ENCODE data around the gene PDE4D.

PDE4D gene

GRCh38 chr5:59346982-59347381 lies 546.5 kb downstream of the PDE4D start:
- H3K4me2 ChIP-seq (ENCODE audit: low read length), result no peak overlapping the region
- no peaks in the 10 kb centered on the region for H3K4me1 ChIP-seq (ENCODE audit: control insufficient read depth, insufficient read depth, low read length)
- no peak overlapping the region for H3K4me3 ChIP-seq (ENCODE audit: low read length)
- no peaks in the 10 kb centered on the region for H3K27me3 ChIP-seq (ENCODE audit: control insufficient read depth, insufficient read depth, low read length)
- H3K9ac ChIP-seq (ENCODE audit: low read depth, low read length), result no peak overlapping the region
- H3K36me3 ChIP-seq (ENCODE audit: insufficient read depth, low read length), result no peaks in the 10 kb centered on the region
- H3K9me3 ChIP-seq (replicated peaks; ENCODE audit: low read length), result no peaks in the 10 kb centered on the region

GRCh38 chr5:59346514-59346913 lies 547.0 kb downstream of the PDE4D start:
- H3K4me2 ChIP-seq (ENCODE audit: low read length), result no peak overlapping the region
- H3K9ac ChIP-seq (ENCODE audit: low read depth, low read length), result no peak overlapping the region
- no peak overlapping the region for H3K4me3 ChIP-seq (ENCODE audit: low read length)
- no peaks in the 10 kb centered on the region for H3K36me3 ChIP-seq (ENCODE audit: insufficient read depth, low read length)
- no peaks in the 10 kb centered on the region for H3K9me3 ChIP-seq (replicated peaks; ENCODE audit: low read length)
- no peaks in the 10 kb centered on the region for H3K27me3 ChIP-seq (ENCODE audit: control insufficient read depth, insufficient read depth, low read length)
- no peaks in the 10 kb centered on the region for H3K4me1 ChIP-seq (ENCODE audit: control insufficient read depth, insufficient read depth, low read length)

DNA sequence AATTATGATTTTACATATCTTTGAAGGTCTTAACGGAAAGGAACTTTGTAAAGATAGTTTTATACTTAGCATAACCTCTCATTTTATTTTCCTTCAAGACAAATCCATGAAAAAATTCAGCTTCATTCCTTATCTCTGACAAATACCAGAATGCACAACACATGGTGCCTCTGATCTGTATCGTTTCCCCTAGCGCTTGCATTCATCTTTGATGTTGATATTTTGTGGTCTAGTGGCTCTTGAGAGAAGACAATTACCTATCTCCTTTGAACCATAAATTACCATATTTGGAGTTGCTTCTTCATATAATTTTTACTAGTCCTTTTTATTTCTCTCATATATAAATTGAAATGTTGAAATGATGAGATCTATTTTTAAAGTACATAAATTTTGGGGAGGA lies 551.3 kb downstream of the PDE4D start:
- H3K9me3 ChIP-seq (replicated peaks; ENCODE audit: low read length), result no peaks in the 10 kb centered on the region
- no peak overlapping the region for H3K9ac ChIP-seq (ENCODE audit: low read depth, low read length)
- no peaks in the 10 kb centered on the region for H3K4me1 ChIP-seq (ENCODE audit: control insufficient read depth, insufficient read depth, low read length)
- no peaks in the 10 kb centered on the region for H3K36me3 ChIP-seq (ENCODE audit: insufficient read depth, low read length)
- H3K27me3 ChIP-seq (ENCODE audit: control insufficient read depth, insufficient read depth, low read length), result no peaks in the 10 kb centered on the region
- H3K4me3 ChIP-seq (ENCODE audit: low read length), result no peak overlapping the region
- H3K4me2 ChIP-seq (ENCODE audit: low read length), result no peak overlapping the region

- no peak overlapping the region for H3K4me2 ChIP-seq (ENCODE audit: low read length)
- no peak overlapping the region for H3K4me3 ChIP-seq (ENCODE audit: low read length)
These were observed 551.8 kb downstream of the PDE4D start for GRCh38 chr5:59341760-59342159.

GRCh38 chr5:59341155-59341554 lies 552.4 kb downstream of the PDE4D start:
- H3K27me3 ChIP-seq (ENCODE audit: control insufficient read depth, insufficient read depth, low read length), result no peaks in the 10 kb centered on the region
- H3K4me2 ChIP-seq (ENCODE audit: low read length), result no peak overlapping the region
- H3K36me3 ChIP-seq (ENCODE audit: insufficient read depth, low read length), result no peaks in the 10 kb centered on the region
- H3K9me3 ChIP-seq (replicated peaks; ENCODE audit: low read length), result no peaks in the 10 kb centered on the region
- H3K4me1 ChIP-seq (ENCODE audit: control insufficient read depth, insufficient read depth, low read length), result no peaks in the 10 kb centered on the region
- H3K4me3 ChIP-seq (ENCODE audit: low read length), result no peak overlapping the region
- no peak overlapping the region for H3K9ac ChIP-seq (ENCODE audit: low read depth, low read length)

More at GRCh38 chr5:59341760-59342159, 551.8 kb downstream of the PDE4D start:
- Histone ChIP-seq H3K9me3 (replicated peaks; ENCODE audit: low read length) (no peaks in the 10 kb centered on the region), H3K27me3 (ENCODE audit: control insufficient read depth, insufficient read depth, low read length) (no peaks in the 10 kb centered on the region), H3K4me1 (ENCODE audit: control insufficient read depth, insufficient read depth, low read length) (no peaks in the 10 kb centered on the region), H3K36me3 (ENCODE audit: insufficient read depth, low read length) (no peaks in the 10 kb centered on the region), H3K9ac (ENCODE audit: low read depth, low read length) (no peak overlapping the region)

DNA sequence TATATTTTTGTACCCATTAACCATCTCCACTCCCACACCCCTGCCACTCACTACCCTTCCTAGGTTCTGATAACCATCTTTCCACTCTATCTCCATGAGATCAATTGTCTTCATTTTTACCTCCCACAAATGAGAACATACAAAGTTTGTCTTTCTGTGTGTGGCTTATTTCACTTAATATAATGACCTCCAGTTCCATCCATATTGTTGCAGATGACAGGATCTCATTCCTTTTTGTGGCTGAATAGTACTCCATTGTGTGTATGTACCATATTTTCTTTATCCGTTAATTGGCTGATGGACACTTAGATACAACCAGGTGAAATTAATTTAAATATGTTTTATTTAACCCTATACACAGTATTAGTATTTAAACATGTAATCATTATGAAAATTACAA lies 552.9 kb downstream of the PDE4D start:
- Histone ChIP-seq H3K4me3 (ENCODE audit: low read length) (no peak overlapping the region), H3K27me3 (ENCODE audit: control insufficient read depth, insufficient read depth, low read length) (no peaks in the 10 kb centered on the region), H3K4me1 (ENCODE audit: control insufficient read depth, insufficient read depth, low read length) (no peaks in the 10 kb centered on the region), H3K9ac (ENCODE audit: low read depth, low read length) (no peak overlapping the region), H3K36me3 (ENCODE audit: insufficient read depth, low read length) (no peaks in the 10 kb centered on the region), H3K4me2 (ENCODE audit: low read length) (no peak overlapping the region), H3K9me3 (replicated peaks; ENCODE audit: low read length) (no peaks in the 10 kb centered on the region)

GRCh38 chr5:59337240-59337639 lies 556.3 kb downstream of the PDE4D start:
- Histone ChIP-seq H3K4me3 (ENCODE audit: low read length) (no peak overlapping the region), H3K36me3 (ENCODE audit: insufficient read depth, low read length) (no peaks in the 10 kb centered on the region), H3K4me2 (ENCODE audit: low read length) (no peak overlapping the region), H3K4me1 (ENCODE audit: control insufficient read depth, insufficient read depth, low read length) (no peaks in the 10 kb centered on the region), H3K9me3 (replicated peaks; ENCODE audit: low read length) (no peaks in the 10 kb centered on the region), H3K9ac (ENCODE audit: low read depth, low read length) (no peak overlapping the region), H3K27me3 (ENCODE audit: control insufficient read depth, insufficient read depth, low read length) (no peaks in the 10 kb centered on the region)

- H3K36me3 ChIP-seq (ENCODE audit: insufficient read depth, low read length), result no peaks in the 10 kb centered on the region
- H3K27me3 ChIP-seq (ENCODE audit: control insufficient read depth, insufficient read depth, low read length), result no peaks in the 10 kb centered on the region
- no peaks in the 10 kb centered on the region for H3K9me3 ChIP-seq (replicated peaks; ENCODE audit: low read length)
- H3K4me3 ChIP-seq (ENCODE audit: low read length), result no peak overlapping the region
- H3K4me1 ChIP-seq (ENCODE audit: control insufficient read depth, insufficient read depth, low read length), result no peaks in the 10 kb centered on the region
- H3K9ac ChIP-seq (ENCODE audit: low read depth, low read length), result no peak overlapping the region
- H3K4me2 ChIP-seq (ENCODE audit: low read length), result no peak overlapping the region
These were observed 558.0 kb downstream of the PDE4D start for GRCh38 chr5:59335544-59335943.

GRCh38 chr5:59333416-59333815 lies 560.1 kb downstream of the PDE4D start:
- no peaks in the 10 kb centered on the region for H3K9me3 ChIP-seq (replicated peaks; ENCODE audit: low read length)
- H3K9ac ChIP-seq (ENCODE audit: low read depth, low read length), result no peak overlapping the region
- no peaks in the 10 kb centered on the region for H3K4me1 ChIP-seq (ENCODE audit: control insufficient read depth, insufficient read depth, low read length)
- H3K4me3 ChIP-seq (ENCODE audit: low read length), result no peak overlapping the region
- H3K36me3 ChIP-seq (ENCODE audit: insufficient read depth, low read length), result no peaks in the 10 kb centered on the region
- H3K27me3 ChIP-seq (ENCODE audit: control insufficient read depth, insufficient read depth, low read length), result no peaks in the 10 kb centered on the region
- H3K4me2 ChIP-seq (ENCODE audit: low read length), result no peak overlapping the region

GRCh38 chr5:59332236-59332973 lies 561.1 kb downstream of the PDE4D start:
- Histone ChIP-seq H3K4me1 (ENCODE audit: control insufficient read depth, insufficient read depth, low read length) (no peaks in the 10 kb centered on the region), H3K9me3 (replicated peaks; ENCODE audit: low read length) (no peaks in the 10 kb centered on the region), H3K4me2 (ENCODE audit: low read length) (no peak overlapping the region), H3K36me3 (ENCODE audit: insufficient read depth, low read length) (no peaks in the 10 kb centered on the region), H3K27me3 (ENCODE audit: control insufficient read depth, insufficient read depth, low read length) (no peaks in the 10 kb centered on the region), H3K9ac (ENCODE audit: low read depth, low read length) (no peak overlapping the region), H3K4me3 (ENCODE audit: low read length) (no peak overlapping the region)

GRCh38 chr5:59330680-59331079 lies 562.8 kb downstream of the PDE4D start:
- Histone ChIP-seq H3K27me3 (ENCODE audit: control insufficient read depth, insufficient read depth, low read length) (no peaks in the 10 kb centered on the region), H3K9me3 (replicated peaks; ENCODE audit: low read length) (no peaks in the 10 kb centered on the region), H3K4me3 (ENCODE audit: low read length) (no peak overlapping the region), H3K36me3 (ENCODE audit: insufficient read depth, low read length) (no peaks in the 10 kb centered on the region), H3K4me2 (ENCODE audit: low read length) (no peak overlapping the region), H3K4me1 (ENCODE audit: control insufficient read depth, insufficient read depth, low read length) (no peaks in the 10 kb centered on the region), H3K9ac (ENCODE audit: low read depth, low read length) (no peak overlapping the region)

GRCh38 chr5:59328709-59329296 lies 564.7 kb downstream of the PDE4D start:
- H3K4me3 ChIP-seq (ENCODE audit: low read length), result no peak overlapping the region
- H3K36me3 ChIP-seq (ENCODE audit: insufficient read depth, low read length), result no peaks in the 10 kb centered on the region
- no peaks in the 10 kb centered on the region for H3K4me1 ChIP-seq (ENCODE audit: control insufficient read depth, insufficient read depth, low read length)

More at GRCh38 chr5:59328709-59329296, 564.7 kb downstream of the PDE4D start:
- H3K4me2 ChIP-seq (ENCODE audit: low read length), result no peak overlapping the region
- H3K27me3 ChIP-seq (ENCODE audit: control insufficient read depth, insufficient read depth, low read length), result no peaks in the 10 kb centered on the region
- no peaks in the 10 kb centered on the region for H3K9me3 ChIP-seq (replicated peaks; ENCODE audit: low read length)
- H3K9ac ChIP-seq (ENCODE audit: low read depth, low read length), result no peak overlapping the region

All from skeletal muscle satellite cell (primary cell).